Measurements from ENCODE around the gene EPHA10.

DNA sequence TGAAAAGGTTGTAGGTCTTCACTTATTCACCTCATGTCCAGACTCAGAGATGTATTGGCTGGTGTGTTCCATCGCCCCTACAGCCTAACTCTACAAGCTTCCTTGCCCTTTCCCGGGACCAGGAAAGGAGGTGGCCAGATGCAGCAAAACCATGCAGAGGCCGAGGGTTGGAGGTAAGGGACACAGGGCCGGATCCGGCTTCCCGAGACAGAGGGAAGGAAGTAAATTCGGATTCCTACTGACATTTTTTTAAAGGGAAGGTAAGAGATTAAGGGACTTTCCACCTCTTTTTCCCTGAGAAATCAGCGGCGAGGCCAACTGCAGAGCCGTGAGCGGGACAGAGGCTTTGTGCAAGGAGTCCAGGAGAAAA is 12.7 kb downstream of the EPHA10 start:
- TF ChIP-seq SIN3A (IDR thresholded peaks at IDR 0.05; ENCODE audit: borderline replicate concordance, insufficient read depth, low read length) = no peak
- TF ChIP-seq TAF1 (IDR thresholded peaks at IDR 0.05; ENCODE audit: borderline replicate concordance, insufficient read depth, low read length) = no peak
- TF ChIP-seq, protein P1, sequence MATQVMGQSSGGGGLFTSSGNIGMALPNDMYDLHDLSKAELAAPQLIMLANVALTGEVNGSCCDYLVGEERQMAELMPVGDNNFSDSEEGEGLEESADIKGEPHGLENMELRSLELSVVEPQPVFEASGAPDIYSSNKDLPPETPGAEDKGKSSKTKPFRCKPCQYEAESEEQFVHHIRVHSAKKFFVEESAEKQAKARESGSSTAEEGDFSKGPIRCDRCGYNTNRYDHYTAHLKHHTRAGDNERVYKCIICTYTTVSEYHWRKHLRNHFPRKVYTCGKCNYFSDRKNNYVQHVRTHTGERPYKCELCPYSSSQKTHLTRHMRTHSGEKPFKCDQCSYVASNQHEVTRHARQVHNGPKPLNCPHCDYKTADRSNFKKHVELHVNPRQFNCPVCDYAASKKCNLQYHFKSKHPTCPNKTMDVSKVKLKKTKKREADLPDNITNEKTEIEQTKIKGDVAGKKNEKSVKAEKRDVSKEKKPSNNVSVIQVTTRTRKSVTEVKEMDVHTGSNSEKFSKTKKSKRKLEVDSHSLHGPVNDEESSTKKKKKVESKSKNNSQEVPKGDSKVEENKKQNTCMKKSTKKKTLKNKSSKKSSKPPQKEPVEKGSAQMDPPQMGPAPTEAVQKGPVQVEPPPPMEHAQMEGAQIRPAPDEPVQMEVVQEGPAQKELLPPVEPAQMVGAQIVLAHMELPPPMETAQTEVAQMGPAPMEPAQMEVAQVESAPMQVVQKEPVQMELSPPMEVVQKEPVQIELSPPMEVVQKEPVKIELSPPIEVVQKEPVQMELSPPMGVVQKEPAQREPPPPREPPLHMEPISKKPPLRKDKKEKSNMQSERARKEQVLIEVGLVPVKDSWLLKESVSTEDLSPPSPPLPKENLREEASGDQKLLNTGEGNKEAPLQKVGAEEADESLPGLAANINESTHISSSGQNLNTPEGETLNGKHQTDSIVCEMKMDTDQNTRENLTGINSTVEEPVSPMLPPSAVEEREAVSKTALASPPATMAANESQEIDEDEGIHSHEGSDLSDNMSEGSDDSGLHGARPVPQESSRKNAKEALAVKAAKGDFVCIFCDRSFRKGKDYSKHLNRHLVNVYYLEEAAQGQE (IDR thresholded peaks at IDR 0.05; ENCODE audit: insufficient read depth in 1 of 2, low read depth in 2 of 2, low read length in 2 of 2) = no peak

Data from PFSK-1 (cell line).